IPS-11a (cell line): ENCODE results near the gene NAV3.

Experiments used
- H3K4me3 ChIP-seq: one replicate; pipeline ENCODE4 v1.5.1; 2013; ENCODE audit warnings: low read depth, low read length, control low read depth

NAV3 gene, protein sequence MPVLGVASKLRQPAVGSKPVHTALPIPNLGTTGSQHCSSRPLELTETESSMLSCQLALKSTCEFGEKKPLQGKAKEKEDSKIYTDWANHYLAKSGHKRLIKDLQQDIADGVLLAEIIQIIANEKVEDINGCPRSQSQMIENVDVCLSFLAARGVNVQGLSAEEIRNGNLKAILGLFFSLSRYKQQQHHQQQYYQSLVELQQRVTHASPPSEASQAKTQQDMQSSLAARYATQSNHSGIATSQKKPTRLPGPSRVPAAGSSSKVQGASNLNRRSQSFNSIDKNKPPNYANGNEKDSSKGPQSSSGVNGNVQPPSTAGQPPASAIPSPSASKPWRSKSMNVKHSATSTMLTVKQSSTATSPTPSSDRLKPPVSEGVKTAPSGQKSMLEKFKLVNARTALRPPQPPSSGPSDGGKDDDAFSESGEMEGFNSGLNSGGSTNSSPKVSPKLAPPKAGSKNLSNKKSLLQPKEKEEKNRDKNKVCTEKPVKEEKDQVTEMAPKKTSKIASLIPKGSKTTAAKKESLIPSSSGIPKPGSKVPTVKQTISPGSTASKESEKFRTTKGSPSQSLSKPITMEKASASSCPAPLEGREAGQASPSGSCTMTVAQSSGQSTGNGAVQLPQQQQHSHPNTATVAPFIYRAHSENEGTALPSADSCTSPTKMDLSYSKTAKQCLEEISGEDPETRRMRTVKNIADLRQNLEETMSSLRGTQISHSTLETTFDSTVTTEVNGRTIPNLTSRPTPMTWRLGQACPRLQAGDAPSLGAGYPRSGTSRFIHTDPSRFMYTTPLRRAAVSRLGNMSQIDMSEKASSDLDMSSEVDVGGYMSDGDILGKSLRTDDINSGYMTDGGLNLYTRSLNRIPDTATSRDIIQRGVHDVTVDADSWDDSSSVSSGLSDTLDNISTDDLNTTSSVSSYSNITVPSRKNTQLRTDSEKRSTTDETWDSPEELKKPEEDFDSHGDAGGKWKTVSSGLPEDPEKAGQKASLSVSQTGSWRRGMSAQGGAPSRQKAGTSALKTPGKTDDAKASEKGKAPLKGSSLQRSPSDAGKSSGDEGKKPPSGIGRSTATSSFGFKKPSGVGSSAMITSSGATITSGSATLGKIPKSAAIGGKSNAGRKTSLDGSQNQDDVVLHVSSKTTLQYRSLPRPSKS (N-terminal part only)

DNA sequence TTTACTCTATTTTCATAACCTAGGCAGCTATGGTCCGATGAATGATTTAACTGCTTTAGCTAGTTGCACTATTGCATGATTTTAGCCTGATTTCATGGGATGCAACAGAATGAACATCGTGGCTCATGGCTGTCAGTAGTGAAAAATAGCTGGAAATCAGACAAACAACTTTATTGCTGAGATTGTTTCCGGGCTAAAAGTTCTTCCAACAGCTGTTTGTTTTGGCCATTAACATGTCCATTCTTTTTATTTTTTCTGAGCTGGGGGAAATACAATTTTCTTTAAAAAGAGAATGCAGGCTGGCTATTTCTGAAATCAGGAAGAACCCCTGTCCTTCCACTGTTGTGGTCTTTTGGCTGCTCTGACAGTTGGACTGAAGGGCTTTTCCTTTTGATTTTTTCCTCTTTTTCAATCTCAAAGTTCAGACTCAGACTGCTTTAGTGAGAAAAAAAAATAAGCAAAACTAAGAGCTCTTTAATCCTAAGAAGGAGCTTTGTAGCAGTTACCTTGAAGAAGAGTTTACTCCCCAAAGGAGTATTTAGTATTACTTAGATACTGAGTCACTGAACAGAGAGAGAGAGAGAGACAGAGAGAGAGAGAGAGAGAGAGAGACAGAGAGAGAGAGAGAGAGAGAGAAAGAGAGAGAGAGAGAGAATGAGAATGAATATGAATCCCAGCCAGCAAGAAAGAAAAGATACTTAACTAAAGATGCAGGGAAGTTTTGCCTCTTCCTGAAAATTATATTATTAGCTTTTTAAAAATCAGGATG lies at the start of gene NAV3:
NAV3 (plus strand) TSS at position 312 of the 769 bp plus-strand sequence. CDS start 568 bp downstream, outside the sequence.
- no peak within 1 kb of the TSS for H3K4me3 ChIP-seq

DNA sequence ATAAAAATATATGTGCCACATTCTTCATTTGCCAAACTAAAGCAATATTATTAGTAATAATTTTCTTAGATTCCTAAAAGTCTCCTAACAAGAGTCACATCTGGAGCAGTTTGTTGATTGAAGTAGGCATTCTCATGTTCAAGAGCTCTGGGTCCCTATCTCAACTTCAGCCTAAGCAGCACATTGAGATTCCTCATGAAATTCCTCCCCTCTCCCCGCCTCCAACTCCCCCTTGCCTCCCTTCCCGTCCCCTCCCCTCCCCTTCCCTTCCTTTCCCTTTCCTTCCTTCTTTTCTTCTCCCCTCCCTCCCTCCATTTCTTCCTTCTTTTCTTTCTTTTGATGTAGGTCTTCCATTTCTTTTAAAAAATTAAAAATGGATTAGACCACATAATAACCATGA lies 48.7 kb upstream of the NAV3 start:
- H3K4me3 ChIP-seq: no peak overlapping the region

DNA sequence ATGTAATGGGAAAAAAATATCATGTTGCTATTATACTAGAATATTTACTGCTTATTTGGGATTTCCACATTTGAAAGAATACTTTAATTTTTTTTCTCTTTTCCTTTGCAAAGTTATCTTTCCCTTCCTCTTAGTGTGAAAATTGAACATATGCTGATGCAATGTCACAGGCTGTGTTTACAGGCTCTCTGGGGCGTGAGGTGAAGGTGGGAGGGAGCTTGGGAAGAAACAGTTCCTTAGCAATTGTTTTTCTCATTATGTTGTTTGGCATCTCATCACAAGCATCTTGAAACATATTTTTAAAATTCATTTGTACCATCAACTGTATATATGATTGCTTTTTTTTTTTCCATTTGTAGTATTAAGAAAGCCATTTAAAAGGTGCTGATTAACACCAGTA lies 47.9 kb upstream of the NAV3 start:
- no peak overlapping the region for H3K4me3 ChIP-seq

DNA sequence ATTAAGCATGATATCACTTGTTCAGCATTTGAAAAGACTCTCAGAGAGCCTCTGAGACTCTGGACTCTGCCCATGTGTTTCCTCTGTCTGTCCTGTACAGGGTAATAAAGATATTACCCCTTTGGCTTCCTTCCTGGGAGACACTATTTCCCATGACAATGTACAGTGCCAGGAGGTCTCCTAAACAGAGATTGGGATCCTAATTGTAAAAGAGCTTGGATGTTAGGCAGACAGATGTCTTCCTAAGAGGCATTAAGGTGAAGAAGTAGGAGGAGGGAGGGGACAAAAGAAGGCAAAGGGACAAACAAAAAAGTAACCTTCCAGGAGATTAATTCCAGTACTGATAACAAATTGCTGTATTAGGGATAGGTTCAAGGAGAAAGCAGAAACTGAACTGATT lies 45.5 kb upstream of the NAV3 start:
- H3K4me3 ChIP-seq: no peak overlapping the region

DNA sequence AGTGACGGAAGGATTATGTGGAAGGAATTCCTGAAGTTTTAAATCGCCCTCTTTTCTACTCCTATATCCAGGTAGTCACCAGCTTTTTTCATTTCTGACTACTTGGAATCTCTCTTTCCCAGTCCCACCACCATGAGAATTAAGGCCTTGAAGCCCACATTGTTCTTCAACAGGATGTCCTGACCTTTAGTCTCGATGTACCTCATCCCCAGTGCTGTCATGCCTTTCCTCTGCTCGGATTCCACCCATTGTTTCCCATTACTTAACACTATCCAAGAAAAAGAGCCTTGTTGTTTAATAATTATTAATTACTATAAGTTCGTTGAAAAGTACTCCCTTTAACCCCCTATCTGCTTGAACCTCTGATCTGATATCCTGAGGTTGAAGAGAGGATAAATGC lies 44.0 kb upstream of the NAV3 start:
- no peak overlapping the region for H3K4me3 ChIP-seq

DNA sequence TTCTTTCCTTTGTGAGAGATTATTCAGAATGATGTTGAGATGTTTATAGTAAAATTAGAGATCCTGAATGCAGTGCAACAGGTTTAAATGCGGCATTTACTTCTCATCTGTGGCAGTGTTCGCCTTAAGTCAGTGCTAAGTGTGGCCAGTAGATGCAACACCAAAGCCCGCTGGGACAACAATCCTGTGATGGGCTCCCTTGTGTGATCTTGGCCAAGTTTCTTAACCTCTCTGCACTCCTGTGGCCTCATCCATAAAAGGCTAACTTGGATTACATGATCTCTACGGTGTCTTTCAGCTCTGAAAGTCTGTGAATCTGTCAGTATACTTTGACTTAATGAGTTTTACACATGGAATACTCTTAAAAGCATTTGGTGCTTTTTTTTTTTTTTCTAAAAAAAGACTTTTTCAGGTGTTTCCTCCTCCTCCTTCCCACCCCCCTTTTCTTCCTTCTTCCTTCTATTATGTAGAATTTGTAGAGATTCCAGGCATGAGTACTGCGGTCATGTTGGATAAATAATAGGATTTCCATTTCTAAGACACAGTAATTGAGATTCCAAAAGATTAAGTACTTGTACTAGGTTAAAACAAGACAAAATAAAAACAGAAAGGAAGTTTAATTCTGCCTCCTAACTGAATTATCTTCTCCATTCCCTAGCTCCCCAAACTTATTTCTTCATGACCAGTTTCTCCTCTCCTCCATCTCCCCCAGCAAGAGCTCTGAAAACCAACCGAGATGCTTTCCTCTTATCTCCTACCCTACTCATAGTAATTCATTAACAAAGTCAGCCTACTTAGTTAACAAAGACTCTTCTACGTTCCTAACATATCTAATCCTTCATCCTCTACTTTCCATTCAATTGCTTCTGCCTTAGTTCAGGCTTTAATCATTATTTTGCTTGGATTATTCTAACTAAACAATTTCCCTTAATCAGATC lies 42.2 kb upstream of the NAV3 start:
- H3K4me3 ChIP-seq: no peak overlapping the region

DNA sequence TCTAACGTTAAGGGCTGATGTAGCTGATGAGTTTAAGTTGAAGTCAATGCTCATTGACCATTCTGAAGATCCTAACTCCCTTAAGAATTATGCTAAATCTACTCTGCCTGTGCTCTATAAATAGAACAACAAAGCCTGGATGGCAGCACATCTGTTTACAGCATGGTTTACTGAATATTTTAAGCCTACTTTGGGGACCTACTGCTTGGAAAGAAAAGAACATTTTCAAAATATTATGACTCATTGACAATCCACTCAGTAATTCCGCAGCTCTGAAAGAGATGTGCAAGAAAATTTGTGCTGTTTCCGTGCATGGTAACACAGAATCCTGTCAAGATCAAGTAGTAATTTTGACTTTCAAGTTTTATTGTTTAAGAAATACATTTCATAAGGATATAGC lies 35.0 kb upstream of the NAV3 start:
- H3K4me3 ChIP-seq: no peak overlapping the region

DNA sequence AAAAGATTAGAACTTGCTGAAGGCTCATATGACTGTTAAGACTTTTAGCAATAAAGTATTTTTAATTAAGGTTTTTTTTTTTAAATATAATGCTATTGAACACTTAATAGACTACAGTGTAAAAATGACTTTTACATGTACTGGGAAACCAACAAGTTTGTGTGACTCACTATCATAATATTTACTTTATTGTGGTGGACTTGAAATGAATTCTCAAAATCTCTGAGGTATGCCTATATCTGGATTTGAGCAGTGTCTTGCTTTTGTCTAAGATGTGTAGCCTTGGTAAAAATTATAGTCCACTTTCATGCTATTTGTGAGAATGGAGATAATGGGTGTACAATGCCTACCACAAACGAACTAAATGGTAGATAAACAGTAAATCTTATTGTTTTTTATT lies 33.9 kb upstream of the NAV3 start:
- H3K4me3 ChIP-seq: no peak overlapping the region

DNA sequence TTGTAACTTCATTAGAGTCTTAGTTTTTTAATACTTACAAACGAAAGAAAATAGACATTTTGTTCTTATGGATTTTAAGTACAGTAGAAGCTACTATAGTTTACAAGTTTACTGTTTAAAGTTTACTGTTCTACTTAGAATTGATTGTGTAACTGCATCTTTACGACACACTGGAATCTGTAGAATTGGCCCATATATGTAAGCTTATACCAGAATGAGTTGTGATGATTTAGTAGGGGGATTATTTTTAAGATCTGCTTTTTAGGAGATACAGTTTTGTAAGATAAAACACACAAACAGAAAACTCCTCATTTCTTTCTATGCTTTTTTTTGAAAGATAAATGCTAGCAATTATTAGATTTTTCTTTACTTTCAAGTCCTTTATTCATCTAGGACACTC lies 30.2 kb upstream of the NAV3 start:
- no peak overlapping the region for H3K4me3 ChIP-seq

DNA sequence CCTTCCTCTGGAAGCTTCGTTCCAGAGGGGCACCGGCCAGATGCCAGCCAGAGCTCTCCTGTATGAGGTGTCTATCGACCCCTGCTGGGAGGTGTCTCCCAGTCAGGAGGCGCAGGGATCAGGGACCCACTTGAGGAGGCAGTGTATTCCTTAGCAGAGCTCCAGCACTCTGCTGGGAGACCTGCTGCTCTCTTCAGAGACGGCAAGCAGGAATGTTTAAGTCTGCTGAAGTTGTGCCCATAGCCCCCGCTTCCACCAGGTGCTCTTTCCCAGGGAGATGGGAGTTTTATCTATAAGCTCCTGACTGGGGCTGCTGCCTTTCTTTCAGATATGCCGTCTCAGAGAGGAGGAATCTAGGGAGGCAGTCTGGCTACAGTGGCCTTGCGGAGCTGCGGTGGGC lies 22.2 kb upstream of the NAV3 start:
- no peak overlapping the region for H3K4me3 ChIP-seq

DNA sequence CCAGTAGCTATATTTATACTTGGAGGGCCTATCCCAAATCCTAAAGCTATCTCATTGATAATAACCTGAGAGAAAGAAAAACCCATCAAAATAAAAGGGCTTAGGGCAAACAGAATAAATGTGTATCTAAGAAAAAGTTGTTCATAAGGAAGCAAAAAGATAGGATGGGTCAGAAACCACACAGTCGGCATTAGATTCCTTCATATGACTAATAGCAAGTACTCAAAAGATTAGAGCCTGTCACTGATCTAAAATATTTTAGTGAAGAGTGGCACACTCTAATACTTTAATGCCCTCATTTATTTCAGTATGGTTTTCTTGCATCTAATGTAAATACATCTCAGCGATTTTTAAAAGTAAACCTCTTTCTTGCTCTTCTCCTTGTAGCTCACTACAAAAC lies 17.1 kb upstream of the NAV3 start:
- no peak overlapping the region for H3K4me3 ChIP-seq

DNA sequence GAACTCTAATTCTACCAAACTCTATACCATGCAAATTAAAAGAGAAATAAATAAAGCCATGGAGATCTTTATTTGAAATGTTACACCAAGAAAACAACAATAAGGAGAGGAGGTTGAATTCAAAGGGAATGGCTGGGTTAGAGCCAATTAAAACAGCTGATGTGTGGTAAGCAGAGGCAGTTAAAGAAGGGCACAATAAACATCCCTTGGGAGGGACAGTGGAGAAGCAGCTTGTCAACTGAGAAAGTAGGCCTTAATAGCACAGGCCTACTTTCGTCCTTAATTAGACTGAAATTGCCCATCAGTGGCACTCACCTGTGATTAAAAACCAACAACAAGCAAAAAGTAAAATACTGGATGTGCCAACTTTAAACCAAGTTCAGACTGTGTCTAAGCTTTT lies 16.3 kb upstream of the NAV3 start:
- H3K4me3 ChIP-seq: no peak overlapping the region

DNA sequence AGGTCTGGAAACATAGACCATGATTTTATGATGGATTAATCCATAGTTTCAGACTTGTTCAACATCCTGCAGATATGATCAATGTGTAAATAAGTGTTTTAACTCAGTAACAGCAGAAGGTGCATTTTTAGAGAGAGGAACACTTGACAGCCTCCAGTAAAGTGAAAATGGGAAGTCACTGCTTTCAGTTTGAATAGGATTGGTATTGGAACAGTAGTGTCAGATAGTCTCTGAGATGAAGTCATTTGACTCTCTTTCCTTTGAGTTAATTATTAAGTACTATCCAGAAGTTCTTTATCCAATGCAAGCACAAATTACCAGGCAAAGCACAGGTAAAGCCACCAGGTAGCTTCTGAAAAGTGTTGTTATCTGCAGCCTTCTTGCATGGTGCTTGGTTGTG lies 14.5 kb upstream of the NAV3 start:
- H3K4me3 ChIP-seq: no peak overlapping the region

DNA sequence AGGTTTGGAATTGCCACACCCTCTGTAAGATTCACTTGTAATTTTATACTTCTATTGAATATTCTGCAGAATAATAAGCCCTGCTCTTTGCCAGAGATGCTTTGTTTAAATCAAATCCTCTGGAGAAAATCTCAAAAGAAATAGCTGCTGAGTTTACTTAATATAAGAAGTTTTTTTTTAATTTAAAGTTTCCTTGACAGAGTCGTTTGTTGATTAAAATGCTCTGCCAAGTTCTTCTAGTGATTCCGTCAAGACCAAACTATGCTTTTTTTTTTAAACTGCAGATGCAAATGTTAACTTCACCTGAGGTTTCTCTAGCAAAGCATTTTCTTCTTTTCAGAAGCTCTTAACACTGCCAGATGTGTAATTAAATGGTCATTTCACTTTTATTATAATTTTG lies 13.4 kb upstream of the NAV3 start:
- H3K4me3 ChIP-seq: no peak overlapping the region

DNA sequence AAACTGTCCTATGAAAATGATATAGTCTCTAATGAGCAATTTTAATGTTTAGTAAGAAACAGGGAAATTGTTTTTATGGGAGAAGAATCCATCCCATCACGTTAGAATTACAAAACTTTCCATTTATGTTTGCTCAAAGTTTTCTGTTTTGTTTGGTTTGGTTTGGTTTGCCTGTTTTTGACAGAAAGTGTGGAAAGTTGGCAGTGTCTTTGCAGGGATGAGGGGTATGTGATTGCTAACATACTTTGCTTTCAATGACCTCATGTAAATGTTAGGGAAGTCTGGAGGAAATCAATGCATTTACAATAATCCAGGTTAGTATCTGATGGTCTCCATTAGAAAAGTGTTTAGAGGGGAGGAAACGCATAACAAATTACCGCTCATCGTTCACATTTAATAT lies 12.3 kb upstream of the NAV3 start:
- H3K4me3 ChIP-seq: no peak overlapping the region

DNA sequence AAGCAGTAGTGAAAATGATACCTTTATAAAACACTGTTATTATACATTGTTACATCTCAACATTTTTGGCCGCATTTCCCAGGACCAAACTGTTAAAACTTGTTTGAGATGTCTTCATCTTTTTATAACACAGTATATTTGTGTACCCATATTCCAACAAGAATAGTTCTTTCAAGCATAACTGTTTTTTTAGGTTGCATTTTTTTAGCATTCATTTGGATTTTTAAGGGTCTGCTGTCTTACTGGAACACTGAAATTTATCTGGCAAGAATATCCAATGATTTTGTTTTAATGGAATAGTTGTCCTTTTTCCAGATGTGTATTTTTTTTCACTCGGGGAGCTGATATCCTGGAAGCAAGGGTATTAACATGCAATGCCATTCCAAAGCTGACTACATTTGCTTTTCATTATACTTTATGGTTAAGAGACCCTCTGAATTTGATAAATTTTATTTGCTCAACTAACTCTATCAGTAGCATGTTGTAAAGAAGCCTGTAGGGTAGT lies 8.9 kb upstream of the NAV3 start:
- no peak overlapping the region for H3K4me3 ChIP-seq

DNA sequence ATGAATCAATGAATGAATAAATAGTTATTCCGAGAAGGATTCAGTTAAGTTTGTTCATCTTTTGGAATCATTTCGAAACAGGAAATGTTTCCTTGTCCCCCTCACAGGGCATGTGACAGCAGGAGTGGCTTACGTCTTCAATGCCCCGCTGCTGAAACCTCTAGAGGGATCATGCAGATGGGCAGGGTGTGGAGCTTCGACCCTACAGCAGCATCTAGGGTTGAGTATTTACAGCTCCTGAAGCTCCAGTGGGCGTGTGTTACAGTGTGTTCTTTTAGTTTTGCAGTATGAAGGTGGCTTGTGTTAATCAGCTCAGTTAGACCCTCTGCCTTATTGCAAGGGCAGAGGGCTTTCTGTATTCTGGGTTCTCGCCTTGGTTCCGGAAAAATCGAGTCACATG lies 2.6 kb downstream of the NAV3 start:
- H3K4me3 ChIP-seq: no peak overlapping the region

DNA sequence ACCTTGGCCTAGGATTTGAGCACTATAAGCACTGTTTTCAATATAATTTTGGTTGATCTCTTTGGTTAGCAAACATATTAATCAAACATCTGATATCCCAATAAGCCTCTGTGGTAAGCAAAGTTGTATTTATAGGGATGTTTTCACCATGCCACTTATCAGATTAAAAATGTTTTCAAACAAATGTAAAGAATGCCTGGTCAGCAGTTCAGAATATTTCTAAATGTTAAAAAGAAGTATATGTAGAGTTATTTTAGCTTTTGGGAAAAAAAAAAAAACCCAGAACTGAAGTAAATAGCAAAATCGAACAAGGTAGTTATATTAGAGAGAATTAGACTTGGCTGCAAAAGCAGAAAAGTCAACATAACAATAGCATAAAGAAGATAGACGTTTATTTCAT lies 3.9 kb downstream of the NAV3 start:
- H3K4me3 ChIP-seq: no peak overlapping the region

DNA sequence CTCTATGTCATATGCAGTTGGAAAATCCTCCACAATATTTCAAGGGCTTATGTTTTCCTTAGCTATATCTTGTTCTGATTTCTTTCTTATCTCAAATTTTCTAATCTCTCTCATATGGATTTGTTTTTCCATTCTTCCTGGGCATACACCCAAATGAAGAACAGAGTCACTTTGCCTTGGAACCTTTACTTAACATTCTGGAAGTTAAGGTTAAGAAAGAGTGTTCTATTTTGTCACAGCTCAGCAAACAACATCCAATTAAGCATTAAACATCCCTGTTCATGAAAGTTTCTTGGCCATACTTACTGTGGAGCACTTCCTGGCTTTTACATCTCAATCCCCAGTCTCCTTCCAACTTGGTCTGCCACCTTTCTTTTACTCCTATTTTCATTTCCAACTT lies 5.3 kb downstream of the NAV3 start:
- H3K4me3 ChIP-seq: no peak overlapping the region

DNA sequence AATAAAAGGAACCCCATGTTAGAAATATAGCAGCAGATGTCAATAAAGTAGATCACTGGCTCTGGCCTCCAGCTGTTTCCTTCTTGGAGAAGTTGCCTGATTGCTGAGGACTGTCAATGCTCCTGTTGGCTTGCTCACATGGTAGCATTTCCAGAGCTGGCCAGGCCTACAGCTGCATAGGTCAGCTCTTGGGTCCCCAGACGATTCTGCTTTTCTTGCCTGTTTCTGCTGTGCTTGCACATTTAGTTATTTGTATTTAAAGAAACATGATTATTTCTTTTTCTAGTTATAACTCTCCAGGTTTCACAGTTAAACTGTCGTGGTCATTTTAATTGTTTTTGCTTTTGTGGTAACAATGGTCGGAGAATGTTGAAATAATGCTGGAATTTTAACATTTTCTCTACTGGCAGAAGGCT lies 7.2 kb downstream of the NAV3 start:
- H3K4me3 ChIP-seq: no peak overlapping the region
